HG03354 (cell line): ENCODE measurements around the gene BMPR1B.

Source experiments
- ATAC-seq: cut with Tn5 transposase; IDR thresholded peaks from one replicate; pipeline ENCODE4 v1.9.1; 2021; ENCODE audit warnings: mild to moderate bottlenecking; ENCODE audit not compliant: unreplicated experiment, poor library complexity, severe bottlenecking

Gene BMPR1B

GRCh38 chr4:94759767-94760211 is 2.0 kb downstream of the BMPR1B start:
- ATAC-seq = no peak

- no peak for ATAC-seq
Observed at GRCh38 chr4:94762326-94762725, 4.6 kb downstream of the BMPR1B start.

GRCh38 chr4:94763005-94763404 is 5.2 kb downstream of the BMPR1B start:
- ATAC-seq = no peak

GRCh38 chr4:94763500-94763899 is 5.7 kb downstream of the BMPR1B start:
- ATAC-seq = no peak

GRCh38 chr4:94764069-94764468 is 6.3 kb downstream of the BMPR1B start:
- no peak for ATAC-seq

- no peak for ATAC-seq
Observed at GRCh38 chr4:94765174-94765573, 7.4 kb downstream of the BMPR1B start.

GRCh38 chr4:94765648-94766047 is 7.9 kb downstream of the BMPR1B start:
- ATAC-seq = no peak

GRCh38 chr4:94766856-94767255 is 9.1 kb downstream of the BMPR1B start:
- ATAC-seq = peak; percentile 53

- no peak for ATAC-seq
Observed at GRCh38 chr4:94767446-94767845, 9.7 kb downstream of the BMPR1B start.

GRCh38 chr4:94782707-94783106 is 25.0 kb downstream of the BMPR1B start:
- ATAC-seq = no peak

GRCh38 chr4:94791701-94792100 is 33.9 kb downstream of the BMPR1B start:
- ATAC-seq = no peak

GRCh38 chr4:94798808-94799207 is 41.1 kb downstream of the BMPR1B start:
- ATAC-seq = no peak

GRCh38 chr4:94801016-94801415 is 43.3 kb downstream of the BMPR1B start:
- no peak for ATAC-seq

GRCh38 chr4:94802091-94802490 is 44.3 kb downstream of the BMPR1B start:
- no peak for ATAC-seq

GRCh38 chr4:94803181-94803580 is 45.4 kb downstream of the BMPR1B start:
- no peak for ATAC-seq

- no peak for ATAC-seq
Observed at GRCh38 chr4:94804650-94805049, 46.9 kb downstream of the BMPR1B start.

GRCh38 chr4:94806376-94806775 is 48.6 kb downstream of the BMPR1B start:
- ATAC-seq = no peak

- ATAC-seq = no peak
Observed at GRCh38 chr4:94811643-94812042, 53.9 kb downstream of the BMPR1B start.

GRCh38 chr4:94813221-94813620 is 55.5 kb downstream of the BMPR1B start:
- ATAC-seq = no peak

GRCh38 chr4:94814237-94814636 is 56.5 kb downstream of the BMPR1B start:
- peak; percentile 92 for ATAC-seq

GRCh38 chr4:94819371-94820168 is 61.8 kb downstream of the BMPR1B start:
- ATAC-seq = no peak

GRCh38 chr4:94826206-94826605 is 68.5 kb downstream of the BMPR1B start:
- no peak for ATAC-seq
